Measurements from ENCODE around the gene BUD23. TPM values are rescaled to one million over a fixed set of nuclear protein-coding genes. Genes with fewer than 3 reads are reported as not detected.
"Not testable (repeated sequence)": the region's sequence is repeated elsewhere in the genome, so short reads cannot be mapped to it uniquely, and the experiment has no call there.

Gene BUD23
- total RNA-seq, 1 experiment from 2014 or later, result 173 TPM

- DNase-seq (ENCODE audit: low read depth), result peak; percentile 41
Measured at GRCh38 chr7:73668103-73668885, 15.1 kb upstream of the BUD23 start.

GRCh38 chr7:73668886-73669230, 14.5 kb upstream of the BUD23 start:
- no peak for DNase-seq (ENCODE audit: low read depth)

- DNase-seq (ENCODE audit: low read depth), result no peak
Measured at GRCh38 chr7:73669288-73669701, 14.1 kb upstream of the BUD23 start.

- DNase-seq (ENCODE audit: low read depth), result no peak
Measured at GRCh38 chr7:73669858-73670385, 13.5 kb upstream of the BUD23 start.

GRCh38 chr7:73671322-73671661, 12.1 kb upstream of the BUD23 start:
- no peak for DNase-seq (ENCODE audit: low read depth)

GRCh38 chr7:73671857-73672445, 11.4 kb upstream of the BUD23 start:
- DNase-seq (ENCODE audit: low read depth), result no peak

- DNase-seq (ENCODE audit: low read depth), result no peak
Measured at GRCh38 chr7:73674468-73675124, 8.8 kb upstream of the BUD23 start.

- not testable (repeated sequence) for DNase-seq (ENCODE audit: low read depth)
Measured at GRCh38 chr7:73676062-73676461, 7.3 kb upstream of the BUD23 start.

- DNase-seq (ENCODE audit: low read depth), result no peak
Measured at GRCh38 chr7:73678862-73679261, 4.5 kb upstream of the BUD23 start.

GRCh38 chr7:73679709-73680108, 3.7 kb upstream of the BUD23 start:
- DNase-seq (ENCODE audit: low read depth), result no peak

- no peak for DNase-seq (ENCODE audit: low read depth)
Measured at GRCh38 chr7:73680501-73680900, 2.9 kb upstream of the BUD23 start.

- DNase-seq (ENCODE audit: low read depth), result peak; percentile 73
Measured at GRCh38 chr7:73681031-73681430, 2.4 kb upstream of the BUD23 start.

GRCh38 chr7:73682745-73683055, 697 bp upstream of the BUD23 start:
- no peak for DNase-seq (ENCODE audit: low read depth)

GRCh38 chr7:73683788-73684693, 644 bp downstream of the BUD23 start:
- no peak for DNase-seq (ENCODE audit: low read depth)

- no peak for DNase-seq (ENCODE audit: low read depth)
Measured at GRCh38 chr7:73685311-73685710, 1.9 kb downstream of the BUD23 start.

GRCh38 chr7:73688288-73688687, 4.9 kb downstream of the BUD23 start:
- DNase-seq (ENCODE audit: low read depth), result no peak

GRCh38 chr7:73690646-73691045, 7.2 kb downstream of the BUD23 start:
- DNase-seq (ENCODE audit: low read depth), result no peak

GRCh38 chr7:73696372-73696771, 13.0 kb downstream of the BUD23 start:
- DNase-seq (ENCODE audit: low read depth), result no peak

GRCh38 chr7:73698410-73698809, 15.0 kb downstream of the BUD23 start:
- DNase-seq (ENCODE audit: low read depth), result no peak

- no peak for DNase-seq (ENCODE audit: low read depth)
Measured at GRCh38 chr7:73699370-73700068, 16.1 kb downstream of the BUD23 start.

- no peak for DNase-seq (ENCODE audit: low read depth)
Measured at GRCh38 chr7:73700069-73700423, 16.6 kb downstream of the BUD23 start.
